Breast epithelium (tissue), 3 donors: ENCODE data around the gene ZFYVE21.
A peak's percentile ranks its signal among the peaks of the same experiment; 100 is the strongest.

ENCODE experiments used
- CTCF ChIP-seq, 3 donors: fragments of 450-650 bp; IDR thresholded peaks; one replicate each; pipeline ENCODE4 v1.5.1; 2016 to 2017; ENCODE audit warnings: antibody characterized with exemption in 3 of 3, mild to moderate bottlenecking in 3 of 3, moderate library complexity in 3 of 3
- POLR2A ChIP-seq: fragments of 450-650 bp; IDR thresholded peaks from one replicate; pipeline ENCODE4 v1.6.1; 2016; ENCODE audit warnings: antibody characterized with exemption, mild to moderate bottlenecking, moderate library complexity

GRCh38 chr14:103729496-103730448 is 14.2 kb downstream of the ZFYVE21 start:
- TF ChIP-seq POLR2A, result no peak
- peak in 1 of 3 donors; percentile 19 for TF ChIP-seq CTCF (IDR thresholded peaks at IDR 0.05)
